Measurements from ENCODE around the gene STARD9.
A peak's percentile ranks its signal among the peaks of the same experiment; 100 is the strongest.

STARD9 gene

GRCh38 chr15:42696626-42697025 is 121.2 kb downstream of the STARD9 start:
- DNase-seq, result no peak

DNA sequence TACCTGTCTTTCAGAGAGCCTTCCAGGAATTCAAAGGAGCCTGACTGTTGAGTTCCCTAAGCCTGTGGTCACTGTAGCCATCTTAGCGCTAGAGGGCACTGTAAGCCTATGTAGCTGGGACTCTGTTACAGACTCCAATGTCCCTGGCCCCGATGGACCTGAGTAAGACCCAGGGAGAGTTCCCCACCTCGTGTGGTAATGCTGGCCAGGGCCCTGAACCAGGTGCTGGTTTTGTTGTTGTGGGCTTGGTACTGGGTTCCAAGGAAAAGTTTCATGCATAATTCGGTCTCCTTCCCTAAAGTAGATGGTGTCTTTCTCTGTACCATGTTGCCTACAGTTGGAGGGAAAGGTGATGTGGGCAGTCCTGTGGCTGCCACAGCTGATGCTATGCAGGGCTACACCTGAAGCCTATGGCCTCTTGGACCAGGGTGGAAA is 129.1 kb downstream of the STARD9 start:
- peak; percentile 87 for DNase-seq

GRCh38 chr15:42705336-42705735 is 129.9 kb downstream of the STARD9 start:
- no peak for DNase-seq

DNA sequence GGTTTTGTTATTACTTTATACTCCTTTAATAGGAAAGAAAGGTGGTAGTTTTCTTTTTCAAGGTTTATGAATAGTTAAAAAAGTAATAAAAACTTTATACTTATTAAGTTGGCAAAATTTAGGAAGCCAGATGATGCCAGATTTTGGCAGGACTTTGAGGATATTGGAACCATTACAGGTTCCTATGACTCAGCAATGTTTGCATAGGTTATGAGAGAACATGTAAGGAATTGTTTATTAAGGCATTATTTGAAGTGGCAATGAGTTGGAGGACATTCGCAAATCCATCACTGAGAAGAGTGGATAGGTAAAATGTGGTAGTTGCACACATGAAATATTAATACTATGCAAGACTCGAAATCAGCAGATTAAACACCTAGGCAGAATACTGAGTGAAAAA is 131.7 kb downstream of the STARD9 start:
- no peak for DNase-seq

DNA sequence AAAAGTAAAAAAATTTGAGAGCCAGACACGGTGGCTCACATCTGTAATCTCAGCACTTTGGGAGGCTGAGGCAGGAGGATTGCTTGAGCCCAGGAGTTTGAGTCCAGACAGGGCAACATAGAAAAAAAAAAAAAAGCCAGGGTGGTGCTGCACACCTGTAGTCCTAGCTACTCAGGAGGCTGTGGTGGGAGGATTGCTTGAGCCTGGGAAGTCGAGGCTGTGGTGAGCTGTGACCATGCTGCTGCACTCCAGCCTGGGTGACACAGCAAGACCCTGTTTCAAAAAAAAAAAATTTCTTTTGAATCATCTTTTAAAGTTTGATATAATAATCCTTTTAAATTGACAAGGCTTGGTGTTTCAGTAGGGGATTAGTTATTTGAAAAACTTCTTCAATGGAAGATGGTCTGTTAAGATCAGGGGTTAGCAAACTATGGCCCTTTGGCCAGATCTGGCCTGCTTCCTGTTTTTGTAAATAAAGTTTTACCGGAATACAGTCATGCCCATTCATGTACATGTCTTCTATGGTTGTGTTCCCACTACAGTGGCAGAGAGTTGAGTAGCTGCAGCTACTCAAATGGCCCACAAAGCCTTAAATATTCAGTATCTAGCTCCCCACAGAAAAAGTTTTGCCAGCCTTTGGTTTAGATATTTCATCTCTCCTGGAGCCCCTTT is 132.6 kb downstream of the STARD9 start:
- DNase-seq, result no peak

DNA sequence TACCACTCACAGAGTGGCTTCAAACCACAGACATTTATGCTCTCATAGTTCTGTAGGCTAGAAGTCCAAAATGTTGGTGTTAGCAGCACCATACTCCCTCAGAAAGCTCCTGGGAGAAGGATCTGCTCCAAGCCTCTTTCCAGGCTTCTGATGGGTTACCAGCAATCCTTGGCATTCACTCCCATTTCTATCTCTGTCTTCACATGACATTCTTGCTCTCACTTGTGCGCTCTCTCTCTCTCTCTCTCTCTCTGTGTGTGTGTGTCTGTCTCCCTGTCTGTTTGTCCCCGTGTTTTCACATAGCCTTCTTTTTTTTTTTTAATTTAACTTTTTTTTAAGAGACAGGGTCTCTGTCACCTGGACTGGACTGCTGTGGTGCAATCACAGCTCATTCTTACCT is 135.3 kb downstream of the STARD9 start:
- DNase-seq, result no peak

DNA sequence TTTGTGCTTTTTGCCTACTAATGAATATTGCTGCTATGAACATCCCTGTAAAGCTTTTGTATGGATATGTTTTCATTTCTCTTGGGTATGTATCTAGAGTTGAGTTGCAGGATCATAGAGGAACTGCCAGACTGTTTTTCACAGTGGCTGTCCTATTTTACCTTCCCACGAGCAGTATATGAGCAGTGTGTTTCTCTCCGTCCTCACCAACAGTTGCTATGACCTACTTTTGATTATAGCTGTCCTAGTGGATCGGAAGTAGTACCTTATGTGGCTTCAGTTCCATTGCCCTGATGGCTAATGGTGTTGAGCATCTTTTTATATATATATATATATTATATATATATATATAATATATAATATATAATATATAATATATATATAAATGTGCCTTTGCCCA is 136.3 kb downstream of the STARD9 start:
- no peak for DNase-seq

DNA sequence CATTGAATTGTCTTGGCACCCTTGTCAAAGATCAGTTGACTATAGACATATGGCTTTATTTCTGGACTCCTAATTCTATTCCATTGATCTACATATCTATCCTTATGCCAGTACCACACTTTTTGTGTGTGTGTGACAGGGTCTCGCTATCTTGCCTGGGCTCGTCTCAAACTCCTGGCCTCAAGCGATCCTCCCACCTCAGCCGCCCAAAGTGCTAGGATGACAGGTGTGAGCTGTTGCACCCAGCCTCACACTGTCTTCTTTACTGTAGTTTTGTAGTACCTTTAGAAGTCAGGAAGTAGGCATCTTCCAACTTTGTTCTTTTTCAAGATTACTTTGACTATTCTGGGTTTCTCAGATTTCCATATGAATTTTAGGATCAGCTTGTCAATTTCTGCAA is 137.2 kb downstream of the STARD9 start:
- DNase-seq, result no peak

GRCh38 chr15:42716125-42716524 is 140.7 kb downstream of the STARD9 start:
- no peak for DNase-seq

GRCh38 chr15:42716626-42717025 is 141.2 kb downstream of the STARD9 start:
- DNase-seq, result no peak

GRCh38 chr15:42719043-42719442 is 143.6 kb downstream of the STARD9 start:
- DNase-seq, result no peak

DNA sequence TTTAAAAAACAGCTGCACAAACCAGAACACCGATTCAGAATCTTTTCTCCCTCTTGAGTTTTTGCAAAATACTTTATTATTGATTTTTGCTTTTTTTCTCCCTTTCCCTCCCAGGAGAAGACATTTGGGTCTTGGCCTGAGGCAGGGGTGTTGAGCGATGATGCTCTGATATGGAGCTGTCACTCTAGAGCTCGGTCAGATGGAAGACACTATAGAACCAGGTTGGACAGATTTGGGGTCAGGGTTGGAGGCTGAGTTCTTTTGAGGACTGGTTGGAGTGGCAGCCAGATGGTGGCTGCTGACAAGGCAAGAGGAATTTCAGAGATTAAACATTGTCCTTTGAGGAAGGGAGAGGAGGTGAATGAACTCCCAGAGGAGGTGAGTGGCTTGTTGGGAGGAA is 144.7 kb downstream of the STARD9 start:
- peak; percentile 29 for DNase-seq

DNA sequence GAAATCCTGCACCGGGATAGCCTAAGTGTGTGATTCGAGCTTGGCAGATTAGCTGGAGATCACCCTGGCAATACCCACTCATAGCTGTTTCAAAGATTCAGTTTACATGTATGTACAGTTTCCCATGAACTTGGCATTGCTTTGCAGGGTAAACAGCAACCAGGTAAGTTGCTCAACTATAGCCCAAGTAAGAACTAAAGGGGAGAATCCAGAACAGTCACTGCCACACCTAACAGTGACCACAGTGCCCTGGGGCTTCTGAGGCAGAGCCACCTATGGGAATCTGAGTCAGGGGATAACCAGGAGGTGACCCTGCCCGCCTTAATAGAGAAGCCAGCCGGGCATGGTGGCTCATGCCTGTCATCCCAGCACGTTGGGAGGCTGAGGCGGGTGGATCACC is 145.6 kb downstream of the STARD9 start:
- no peak for DNase-seq

DNA sequence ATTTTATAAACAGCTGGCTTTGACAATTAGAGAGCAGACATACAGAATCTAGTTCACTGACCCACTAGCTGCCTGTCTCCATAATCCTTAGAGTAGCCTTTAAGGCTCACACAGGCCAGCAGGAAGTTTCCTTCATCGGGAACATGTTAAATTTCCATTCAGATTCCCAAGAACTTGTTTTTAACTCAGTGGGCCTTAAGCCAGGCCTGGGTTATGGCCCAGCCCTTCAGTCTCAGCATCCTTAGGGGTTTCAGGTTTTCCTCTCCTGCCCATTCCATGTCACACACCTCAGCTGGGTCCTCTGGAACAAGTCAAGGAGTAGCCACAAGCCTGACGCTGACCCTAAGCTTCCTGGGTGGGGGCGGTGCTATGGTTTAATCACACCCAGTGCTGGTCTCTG is 146.5 kb downstream of the STARD9 start:
- no peak for DNase-seq

DNA sequence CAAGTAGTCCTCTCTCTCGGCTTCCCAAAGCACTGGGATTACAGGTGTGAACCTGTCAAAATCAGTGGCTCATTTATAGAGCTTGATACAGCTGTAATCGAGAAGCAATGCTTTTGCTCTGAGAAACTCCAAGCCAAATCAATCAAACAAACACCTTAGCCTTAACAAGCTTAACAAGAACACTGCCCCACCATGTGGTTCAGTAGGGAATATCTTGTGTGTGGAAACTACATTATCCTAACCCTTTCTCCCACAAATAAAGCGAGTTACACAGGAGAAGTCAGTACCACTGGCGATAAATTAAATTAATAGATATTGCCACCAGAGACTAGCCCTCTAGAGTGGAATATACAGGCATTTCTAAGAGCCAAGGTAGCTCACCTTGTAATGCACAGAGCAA is 147.7 kb downstream of the STARD9 start:
- peak; percentile 71 for DNase-seq

DNA sequence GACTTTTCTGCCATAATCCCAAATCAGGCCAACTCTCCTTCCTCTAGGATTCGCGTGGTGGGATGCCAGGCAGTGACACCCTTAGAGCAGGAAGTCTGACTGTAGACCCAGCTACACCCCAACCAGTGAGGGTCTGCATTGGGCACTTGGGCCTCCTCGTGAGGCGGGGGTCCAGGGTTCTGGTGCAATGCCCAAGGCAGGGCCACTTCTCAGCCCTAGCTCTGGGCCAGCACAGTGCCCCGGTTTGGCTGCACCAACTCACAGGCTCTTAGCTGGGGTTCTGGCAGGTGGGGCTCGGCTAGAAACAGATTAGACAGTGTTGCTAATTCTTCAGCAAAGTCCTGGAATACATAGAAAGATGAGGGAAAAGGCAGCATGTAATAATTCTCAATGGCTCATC is 148.9 kb downstream of the STARD9 start:
- DNase-seq, result no peak

DNA sequence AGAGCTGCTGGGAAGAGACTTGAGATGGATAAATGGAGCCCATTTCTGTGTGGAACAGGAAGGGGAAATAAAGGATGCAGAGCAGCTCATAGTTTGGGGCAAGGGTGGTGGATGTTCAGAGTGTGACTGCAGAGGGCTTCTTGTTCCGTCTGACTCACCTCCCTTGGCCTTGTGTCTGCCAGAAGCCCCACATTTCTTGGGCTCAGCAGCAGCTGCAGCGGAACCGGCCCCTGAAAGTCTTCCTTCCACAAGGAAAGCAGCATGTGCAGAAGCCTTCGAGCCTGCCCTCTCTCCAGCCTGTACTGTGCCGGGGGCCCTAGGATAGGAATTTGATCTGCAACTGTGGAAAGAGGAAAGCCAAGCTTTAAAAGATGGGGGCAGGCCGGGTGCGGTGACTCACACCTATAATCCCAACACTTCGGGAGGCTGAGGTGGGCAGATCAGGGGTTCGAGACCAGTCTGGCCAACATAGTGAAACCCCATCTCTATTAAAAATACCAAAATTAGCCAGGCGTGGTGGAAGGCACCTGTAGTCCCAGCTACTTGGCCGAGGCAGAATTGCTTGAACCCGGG is 150.0 kb downstream of the STARD9 start:
- no peak for DNase-seq

DNA sequence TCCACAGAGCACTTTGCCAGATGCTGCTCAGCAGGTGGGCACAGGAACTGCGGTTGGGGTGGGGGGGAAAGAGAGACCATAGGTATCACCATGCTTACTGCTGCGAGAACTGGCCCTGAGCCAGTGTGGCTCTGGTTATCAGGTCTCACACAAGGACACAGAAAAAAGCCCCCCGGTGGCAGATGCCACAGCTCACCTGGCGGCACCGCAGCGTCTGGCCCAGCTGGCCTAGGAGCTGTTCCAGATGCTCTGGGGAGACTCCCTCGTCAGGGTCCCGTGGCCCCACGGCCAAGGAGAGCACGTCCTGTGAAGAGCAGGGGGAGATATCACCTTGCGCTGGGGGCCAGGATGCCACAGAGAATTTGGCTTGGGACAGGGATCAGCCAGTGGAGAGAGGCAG is 150.7 kb downstream of the STARD9 start:
- DNase-seq, result peak; percentile 29

- DNase-seq, result no peak
These were observed 152.5 kb downstream of the STARD9 start for GRCh38 chr15:42727750-42728381.

GRCh38 chr15:42728560-42728959 is 153.2 kb downstream of the STARD9 start:
- DNase-seq, result no peak

DNA sequence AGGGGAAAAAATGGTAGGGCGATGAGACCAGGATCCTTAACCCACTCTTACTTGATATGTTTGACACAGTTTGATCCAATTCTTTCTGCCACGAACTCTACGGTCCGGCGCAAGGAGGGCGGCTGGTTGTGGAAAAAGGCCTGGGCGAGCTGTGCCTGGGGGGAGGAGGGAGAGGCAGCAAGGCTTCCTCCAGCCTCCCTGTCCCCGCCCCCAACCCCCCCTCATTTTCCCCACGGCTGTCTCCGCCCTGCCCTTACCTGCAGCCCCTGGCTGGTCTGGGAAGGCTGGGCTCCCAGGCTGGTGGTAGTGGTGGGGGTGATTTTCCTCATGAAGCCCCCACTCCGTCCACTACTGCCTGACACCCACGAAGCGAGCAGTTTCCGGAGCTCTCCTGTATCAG is 153.6 kb downstream of the STARD9 start:
- no peak for DNase-seq

DNA sequence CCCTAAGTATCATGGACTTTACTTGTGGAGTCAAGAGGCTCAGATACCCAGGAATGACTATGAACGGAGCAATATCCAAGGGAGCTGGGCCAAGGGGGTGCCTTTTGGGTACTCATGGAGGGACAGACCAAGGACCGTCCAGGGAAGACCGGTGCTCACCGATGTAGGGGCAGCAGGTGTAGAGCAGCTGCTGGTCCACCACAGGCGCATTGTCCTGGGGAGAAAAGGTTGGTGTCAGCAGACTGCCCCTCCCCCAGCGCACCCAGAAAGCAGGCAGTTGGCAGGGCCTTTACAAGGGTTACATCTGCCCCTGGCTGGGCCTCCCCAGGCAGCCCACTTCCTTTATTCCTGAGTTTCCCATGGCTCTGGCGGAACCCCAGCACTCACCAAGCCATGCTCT is 154.0 kb downstream of the STARD9 start:
- no peak for DNase-seq

DNA sequence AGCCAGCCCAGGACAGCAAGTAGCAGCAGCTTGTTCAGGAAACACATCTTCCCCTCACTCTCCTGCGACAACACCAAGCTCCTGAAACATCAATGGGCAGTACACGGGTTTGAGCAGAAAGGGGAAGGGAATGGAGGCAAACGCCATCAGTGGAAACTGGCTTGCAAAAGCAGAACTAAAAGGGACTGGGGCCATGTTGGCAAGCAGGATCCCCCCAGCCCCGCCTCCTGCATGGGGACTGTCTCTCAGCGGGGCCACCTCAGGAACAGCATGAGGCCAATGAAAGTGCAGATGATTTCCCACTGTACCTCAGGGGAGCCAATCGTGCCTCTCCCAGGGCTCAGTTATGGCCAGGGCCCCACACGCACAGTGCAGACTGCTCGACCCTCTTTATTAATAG is 154.7 kb downstream of the STARD9 start:
- no peak for DNase-seq

- no peak for DNase-seq
These were observed 155.1 kb downstream of the STARD9 start for GRCh38 chr15:42730536-42730935.

DNA sequence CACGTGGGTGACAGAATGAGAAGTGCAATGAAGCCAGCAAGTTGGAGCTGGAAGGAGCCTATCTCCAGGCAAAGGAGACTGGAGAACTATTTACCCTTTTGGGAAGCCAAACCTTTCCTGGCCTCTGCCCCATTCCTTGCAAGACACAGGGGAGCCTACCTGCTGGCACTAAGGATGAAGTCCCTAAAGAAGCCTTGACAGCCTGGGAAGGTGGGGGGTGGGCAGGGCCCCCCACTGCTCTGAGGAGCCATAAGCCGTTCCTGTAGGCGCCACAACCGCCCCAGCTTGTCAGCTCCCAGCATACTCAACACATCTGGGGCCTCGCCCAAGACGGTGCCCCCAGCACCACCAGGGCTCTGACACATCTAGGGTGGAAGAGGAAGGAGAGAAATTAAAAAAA is 156.1 kb downstream of the STARD9 start:
- no peak for DNase-seq
